Fibroblast of villous mesenchyme (primary cell): Measurements from ENCODE around the gene VAV3. TPM values are rescaled to one million over a fixed set of nuclear protein-coding genes. Genes with fewer than 3 reads are reported as not detected.

Source experiments
- DNase-seq: peaks from one replicate; pipeline ENCODE4 v3.0.0-alpha.2; 2010; ENCODE audit warnings: low read depth
- H3K4me3 ChIP-seq: 2 replicates; pipeline ENCODE4 v1.5.1; 2011; ENCODE audit warnings: low read depth, mild to moderate bottlenecking, low read length
- total RNA-seq: library from RNA; depleted of rRNA; stranded (reverse); fragments of >200 nt; gene quantifications from 2 replicates; pipeline ENCODE4 v1.2.3, GENCODE V29; 2012
- TF ChIP-seq, protein P1 (sequence below): IDR thresholded peaks from 2 replicates; pipeline ENCODE4 v1.5.1; 2012; ENCODE audit warnings: low read depth, mild to moderate bottlenecking, low read length; ENCODE audit not compliant: insufficient read depth

Gene VAV3
- total RNA-seq, 1 donor = 0.43 TPM

DNA sequence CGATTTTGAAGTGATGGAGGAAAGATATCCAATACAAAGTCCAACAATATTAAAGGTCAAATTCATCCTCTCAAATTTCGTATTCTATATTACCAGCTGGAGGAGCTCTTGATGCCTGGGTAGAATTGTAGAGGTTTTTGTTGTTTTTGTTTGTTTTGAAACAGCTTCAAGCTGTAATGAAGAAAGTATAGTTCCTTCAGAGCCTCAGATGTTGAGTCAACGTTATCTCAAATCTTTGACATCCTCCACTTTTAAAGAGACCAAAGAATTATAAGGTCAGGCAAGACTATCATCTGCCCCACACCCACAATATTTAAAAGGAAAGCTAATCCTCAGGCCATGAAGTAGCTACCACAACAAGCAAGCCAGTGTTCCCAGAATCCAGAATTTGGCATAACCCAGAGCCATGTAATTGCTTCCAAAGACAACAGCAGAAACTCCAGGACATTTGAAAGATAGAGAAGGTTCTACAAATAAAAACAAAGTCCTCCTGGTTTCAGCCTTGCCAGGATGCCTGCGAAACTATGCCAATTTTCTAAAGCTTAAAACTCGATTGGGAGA lies 24.9 kb downstream of the VAV3 start:
- DNase-seq = no peak
- TF ChIP-seq, protein P1, sequence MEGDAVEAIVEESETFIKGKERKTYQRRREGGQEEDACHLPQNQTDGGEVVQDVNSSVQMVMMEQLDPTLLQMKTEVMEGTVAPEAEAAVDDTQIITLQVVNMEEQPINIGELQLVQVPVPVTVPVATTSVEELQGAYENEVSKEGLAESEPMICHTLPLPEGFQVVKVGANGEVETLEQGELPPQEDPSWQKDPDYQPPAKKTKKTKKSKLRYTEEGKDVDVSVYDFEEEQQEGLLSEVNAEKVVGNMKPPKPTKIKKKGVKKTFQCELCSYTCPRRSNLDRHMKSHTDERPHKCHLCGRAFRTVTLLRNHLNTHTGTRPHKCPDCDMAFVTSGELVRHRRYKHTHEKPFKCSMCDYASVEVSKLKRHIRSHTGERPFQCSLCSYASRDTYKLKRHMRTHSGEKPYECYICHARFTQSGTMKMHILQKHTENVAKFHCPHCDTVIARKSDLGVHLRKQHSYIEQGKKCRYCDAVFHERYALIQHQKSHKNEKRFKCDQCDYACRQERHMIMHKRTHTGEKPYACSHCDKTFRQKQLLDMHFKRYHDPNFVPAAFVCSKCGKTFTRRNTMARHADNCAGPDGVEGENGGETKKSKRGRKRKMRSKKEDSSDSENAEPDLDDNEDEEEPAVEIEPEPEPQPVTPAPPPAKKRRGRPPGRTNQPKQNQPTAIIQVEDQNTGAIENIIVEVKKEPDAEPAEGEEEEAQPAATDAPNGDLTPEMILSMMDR = no peak
- no peak overlapping the region for H3K4me3 ChIP-seq

GRCh38 chr1:107939256-107939655 lies 25.7 kb downstream of the VAV3 start:
- no peak overlapping the region for H3K4me3 ChIP-seq
- TF ChIP-seq, protein P1 = no peak
- no peak for DNase-seq

DNA sequence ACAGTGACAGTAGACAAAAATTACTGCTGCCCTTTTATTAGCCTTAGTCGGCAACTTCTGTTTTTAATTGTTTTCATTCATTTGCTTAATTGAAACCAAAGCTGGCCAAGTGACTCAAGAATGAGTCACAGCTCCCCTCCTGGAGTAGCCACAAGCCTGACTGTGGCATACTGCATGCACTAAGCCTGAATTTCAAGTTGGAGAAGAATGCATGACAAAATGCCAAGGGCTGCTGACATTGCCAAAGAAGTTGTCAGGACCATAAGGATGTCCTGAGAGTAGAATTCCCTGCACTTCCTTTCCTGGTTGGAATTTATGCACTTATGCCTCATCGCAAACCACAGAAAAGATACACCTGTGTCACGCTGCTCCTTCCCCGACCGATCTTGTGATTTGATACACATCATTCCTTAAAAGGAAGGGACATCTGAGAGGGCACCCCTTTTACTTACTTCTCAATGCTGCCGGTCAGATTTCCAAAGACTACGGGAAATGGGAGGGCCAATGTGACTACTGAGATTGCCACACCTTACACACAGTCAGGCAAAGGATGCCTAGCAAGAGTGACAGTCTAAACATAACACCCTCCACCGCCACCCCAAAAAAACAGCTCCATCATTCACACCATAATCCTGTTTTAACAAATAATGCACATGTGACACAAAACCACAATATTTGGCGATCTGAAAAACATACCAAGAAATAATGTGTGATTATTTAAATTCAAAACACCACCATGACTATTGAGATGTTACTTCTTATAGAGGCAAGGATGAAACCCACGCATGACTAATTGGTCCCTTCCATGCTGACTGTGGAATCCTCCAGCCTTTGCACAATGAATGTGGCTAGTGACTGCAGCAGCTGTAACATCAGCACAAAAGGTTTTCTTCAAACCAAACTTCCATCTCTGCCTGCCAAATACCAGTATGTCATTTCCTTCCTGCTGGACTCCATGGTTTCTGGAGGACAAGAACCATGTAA lies 28.2 kb downstream of the VAV3 start:
- H3K4me3 ChIP-seq = no peak overlapping the region

DNA sequence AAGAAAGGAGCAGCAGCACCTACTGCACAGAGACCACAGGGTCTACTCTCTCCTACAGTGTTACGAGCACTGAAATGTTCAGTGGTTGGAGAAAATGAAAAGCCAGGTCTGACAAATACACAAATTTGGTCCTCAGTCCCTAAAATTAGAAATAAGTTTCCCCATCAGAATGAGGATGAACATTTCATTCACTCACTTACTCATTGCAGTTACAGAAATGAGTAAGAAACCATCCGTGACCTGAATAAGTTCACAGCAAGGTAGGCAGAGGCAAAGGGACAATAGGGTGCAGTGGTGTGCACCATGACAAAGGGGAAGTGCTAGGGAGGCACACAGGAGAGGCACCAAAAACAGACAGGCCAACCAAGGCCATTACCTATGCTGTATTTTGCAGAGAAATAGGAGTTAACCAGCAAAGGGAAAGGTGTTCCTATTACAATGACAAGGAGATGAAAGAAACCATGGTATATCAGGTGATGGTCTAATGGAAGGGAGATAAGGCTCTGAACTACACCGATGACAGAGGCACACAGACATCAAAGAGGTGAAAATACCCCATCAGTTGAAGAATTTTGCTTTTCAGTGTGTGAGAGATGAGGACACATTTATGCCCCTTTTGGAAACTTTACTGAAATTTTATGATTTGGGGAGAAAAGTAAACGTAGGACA lies 29.4 kb downstream of the VAV3 start:
- TF ChIP-seq, protein P1 = no peak
- H3K4me3 ChIP-seq = no peak overlapping the region
- DNase-seq = no peak

More for the DNA sequence above, 28.2 kb downstream of the VAV3 start:
- DNase-seq = peak; percentile 76
- TF ChIP-seq, protein P1 = no peak

DNA sequence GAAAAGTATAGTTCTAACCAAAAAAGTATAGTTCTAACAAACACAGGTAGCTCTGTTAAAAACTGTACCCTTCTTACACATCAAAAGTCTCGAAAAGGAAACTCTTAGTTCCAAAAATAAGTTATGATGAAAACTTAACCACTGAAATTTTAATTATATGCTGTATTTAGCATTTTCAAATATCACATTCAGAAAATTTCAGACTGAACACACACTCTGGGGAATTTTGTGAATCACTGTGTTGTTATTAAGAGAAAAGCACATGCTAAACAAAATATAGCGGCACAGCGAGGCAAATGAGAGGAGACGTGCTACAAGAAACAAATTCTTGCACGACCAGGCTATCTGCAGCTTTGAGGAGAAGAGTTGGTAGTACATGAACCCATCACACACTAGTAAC lies 30.4 kb downstream of the VAV3 start:
- DNase-seq = no peak
- TF ChIP-seq, protein P1 = no peak
- no peak overlapping the region for H3K4me3 ChIP-seq

- DNase-seq = no peak
- TF ChIP-seq, protein P1 = no peak
- no peak overlapping the region for H3K4me3 ChIP-seq
Measured at GRCh38 chr1:107933736-107934135, 31.2 kb downstream of the VAV3 start.
